ENCODE results near the gene SRMS. TPM values are rescaled to one million over a fixed set of nuclear protein-coding genes. Genes with fewer than 3 reads are reported as not detected.
"Not testable (repeated sequence)": the region's sequence is repeated elsewhere in the genome, so short reads cannot be mapped to it uniquely, and the experiment has no call there.

The SRMS gene
- total RNA-seq, 4 donors from 2014 or later = not detected

- H3K27ac ChIP-seq = no peak overlapping the region
- TF ChIP-seq CTCF (IDR thresholded peaks at IDR 0.05) (no peak), POLR2A (IDR thresholded peaks at IDR 0.05) (no peak)
- H3K4me1 ChIP-seq = peaks cover 3 to 38% (median 22%) of the 10 kb centered on the region in 4 donors
- no peak for DNase-seq
- no peaks in the 10 kb centered on the region for H3K9me3 ChIP-seq
- H3K27me3 ChIP-seq = no peaks in the 10 kb centered on the region
- H3K36me3 ChIP-seq = peaks cover 0 to 8% (median 0%) of the 10 kb centered on the region in 3 donors
- no peak overlapping the region for H3K4me3 ChIP-seq
These were observed 24.7 kb upstream of the SRMS start for GRCh38 chr20:63572071-63572787.

GRCh38 chr20:63571087-63571478 is 23.5 kb upstream of the SRMS start:
- peaks cover 3 to 41% (median 23%) of the 10 kb centered on the region in 4 donors for H3K4me1 ChIP-seq
- not testable (repeated sequence) for DNase-seq

GRCh38 chr20:63570281-63571086 is 22.9 kb upstream of the SRMS start:
- peaks cover 3 to 41% (median 23%) of the 10 kb centered on the region in 4 donors for H3K4me1 ChIP-seq
- no peak overlapping the region for H3K27ac ChIP-seq
- H3K36me3 ChIP-seq = peaks cover 0 to 13% (median 0%) of the 10 kb centered on the region in 3 donors
- no peak for DNase-seq
- H3K9me3 ChIP-seq = no peaks in the 10 kb centered on the region
- no peak for TF ChIP-seq CTCF (IDR thresholded peaks at IDR 0.05)
- TF ChIP-seq POLR2A (IDR thresholded peaks at IDR 0.05) = no peak
- no peak overlapping the region for H3K4me3 ChIP-seq
- H3K27me3 ChIP-seq = no peaks in the 10 kb centered on the region

More at GRCh38 chr20:63571087-63571478, 23.5 kb upstream of the SRMS start:
- H3K27ac ChIP-seq, H3K9me3 ChIP-seq, H3K36me3 ChIP-seq, H3K4me3 ChIP-seq, H3K27me3 ChIP-seq: not testable (repeated sequence)

GRCh38 chr20:63568986-63569949 is 21.7 kb upstream of the SRMS start:
- peak overlapping the region in 2 of 4 donors; percentile 59 to 71 for H3K27ac ChIP-seq
- H3K27me3 ChIP-seq = no peaks in the 10 kb centered on the region

More at GRCh38 chr20:63568986-63569949, 21.7 kb upstream of the SRMS start:
- peaks cover 0 to 15% (median 0%) of the 10 kb centered on the region in 3 donors for H3K36me3 ChIP-seq
- H3K9me3 ChIP-seq = no peaks in the 10 kb centered on the region
- no peak for TF ChIP-seq CTCF (IDR thresholded peaks at IDR 0.05)
- no peak for TF ChIP-seq POLR2A (IDR thresholded peaks at IDR 0.05)
- no peak for DNase-seq
- H3K4me1 ChIP-seq = peaks cover 3 to 36% (median 23%) of the 10 kb centered on the region in 4 donors
- H3K4me3 ChIP-seq = peak overlapping the region in 1 of 4 donors; percentile 33
